ENCODE measurements around the gene ACOX2. TPM values are rescaled to one million over a fixed set of nuclear protein-coding genes. Genes with fewer than 3 reads are reported as not detected.

Gene ACOX2
- total and polyA plus RNA-seq, 2 of the 13 experiments (the other 11 are each of a cell fraction or from before 2014, with no cell fraction given), result 42.6 to 98.5 TPM

GRCh38 chr3:58519668-58520402 lies 17.2 kb downstream of the ACOX2 start (continued):
- TF ChIP-seq RERE (CRISPR knock-in tag; IDR thresholded peaks at IDR 0.05; ENCODE audit: low read depth) (no peak), SALL1 (CRISPR knock-in tag; IDR thresholded peaks at IDR 0.05) (peak; percentile 80), NR2F6 (IDR thresholded peaks at IDR 0.05) (peak; percentile 82), NR2F6 (CRISPR knock-in tag; IDR thresholded peaks at IDR 0.05) (peak; percentile 90), SIN3B (IDR thresholded peaks at IDR 0.05; ENCODE audit: low read length) (no peak), ZSCAN30 (CRISPR knock-in tag; IDR thresholded peaks at IDR 0.05) (no peak), ERF (CRISPR knock-in tag; IDR thresholded peaks at IDR 0.05) (no peak), NR2F1 (CRISPR knock-in tag; IDR thresholded peaks at IDR 0.05) (peak in 1 of 2 experiments; percentile 60; a peak in 2 of 4 replicates), KDM6A (CRISPR knock-in tag; IDR thresholded peaks at IDR 0.05; ENCODE audit: low read depth) (peak; percentile 91), ZBTB38 (CRISPR knock-in tag; IDR thresholded peaks at IDR 0.05) (peak; percentile 29; the same call in 1 of the 2 replicates), HMGXB4 (CRISPR knock-in tag; IDR thresholded peaks at IDR 0.05; ENCODE audit: borderline replicate concordance in 1 of 2, low read depth in 1 of 2) (peak in 1 of 2 experiments; percentile 23; a peak in 1 of 4 replicates), HDAC2 (CRISPR knock-in tag; IDR thresholded peaks at IDR 0.05) (peak; percentile 86), ESRRA (CRISPR knock-in tag; IDR thresholded peaks at IDR 0.05; ENCODE audit: low read depth) (peak; percentile 98), THAP11 (CRISPR knock-in tag; IDR thresholded peaks at IDR 0.05) (peak; percentile 17; the same call in 1 of the 2 replicates), CTCF (CRISPR knock-in tag; IDR thresholded peaks at IDR 0.05) (no peak), ZNF263 (CRISPR knock-in tag; IDR thresholded peaks at IDR 0.05) (peak; percentile 15; the same call in 1 of the 2 replicates), BCL6 (CRISPR knock-in tag; IDR thresholded peaks at IDR 0.05) (no peak)
- TF ChIP-seq, protein P1, sequence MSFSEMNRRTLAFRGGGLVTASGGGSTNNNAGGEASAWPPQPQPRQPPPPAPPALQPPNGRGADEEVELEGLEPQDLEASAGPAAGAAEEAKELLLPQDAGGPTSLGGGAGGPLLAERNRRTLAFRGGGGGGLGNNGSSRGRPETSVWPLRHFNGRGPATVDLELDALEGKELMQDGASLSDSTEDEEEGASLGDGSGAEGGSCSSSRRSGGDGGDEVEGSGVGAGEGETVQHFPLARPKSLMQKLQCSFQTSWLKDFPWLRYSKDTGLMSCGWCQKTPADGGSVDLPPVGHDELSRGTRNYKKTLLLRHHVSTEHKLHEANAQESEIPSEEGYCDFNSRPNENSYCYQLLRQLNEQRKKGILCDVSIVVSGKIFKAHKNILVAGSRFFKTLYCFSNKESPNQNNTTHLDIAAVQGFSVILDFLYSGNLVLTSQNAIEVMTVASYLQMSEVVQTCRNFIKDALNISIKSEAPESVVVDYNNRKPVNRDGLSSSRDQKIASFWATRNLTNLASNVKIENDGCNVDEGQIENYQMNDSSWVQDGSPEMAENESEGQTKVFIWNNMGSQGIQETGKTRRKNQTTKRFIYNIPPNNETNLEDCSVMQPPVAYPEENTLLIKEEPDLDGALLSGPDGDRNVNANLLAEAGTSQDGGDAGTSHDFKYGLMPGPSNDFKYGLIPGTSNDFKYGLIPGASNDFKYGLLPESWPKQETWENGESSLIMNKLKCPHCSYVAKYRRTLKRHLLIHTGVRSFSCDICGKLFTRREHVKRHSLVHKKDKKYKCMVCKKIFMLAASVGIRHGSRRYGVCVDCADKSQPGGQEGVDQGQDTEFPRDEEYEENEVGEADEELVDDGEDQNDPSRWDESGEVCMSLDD (CRISPR knock-in tag; IDR thresholded peaks at IDR 0.05; ENCODE audit: borderline replicate concordance), result no peak
